HFFc6 (cell line): ENCODE measurements around the gene FHL3. TPM values are rescaled to one million over a fixed set of nuclear protein-coding genes. Genes with fewer than 3 reads are reported as not detected.

ENCODE experiments used
- DNase-seq: peaks from one replicate; pipeline ENCODE4 v3.0.0-alpha.2; 2018
- H3K27ac Mint-ChIP-seq: 2 replicates; pipeline ENCODE4 v1.8.0; 2020; ENCODE audit warnings: mild to moderate bottlenecking, mixed read lengths
- H3K27me3 Mint-ChIP-seq: 2 replicates; pipeline ENCODE4 v1.8.0; 2021; ENCODE audit warnings: mild to moderate bottlenecking, moderate library complexity, mixed read lengths; ENCODE audit not compliant: insufficient read depth
- H3K36me3 Mint-ChIP-seq: 2 replicates; pipeline ENCODE4 v1.8.0; 2021; ENCODE audit warnings: low read depth, mixed read lengths
- H3K4me1 Mint-ChIP-seq: 2 replicates; pipeline ENCODE4 v1.8.0; 2020; ENCODE audit warnings: low read depth, mixed read lengths
- H3K4me3 Mint-ChIP-seq: 2 replicates; pipeline ENCODE4 v1.8.0; 2020; ENCODE audit warnings: mild to moderate bottlenecking, moderate library complexity, mixed read lengths
- H3K9me3 Mint-ChIP-seq: 2 replicates; pipeline ENCODE4 v1.8.0; 2020; ENCODE audit warnings: mild to moderate bottlenecking, mixed read lengths
- total RNA-seq, 6 experiments: library from RNA; stranded (reverse); fragmentation: NEBNext Ultra II Directional; extraction: Animal tissue kit (Norgen Biotek cat#: 25700); gene quantifications; 2 replicates in 1 of 6; 3 replicates in 5 of 6; pipeline ENCODE4 v1.2.3, GENCODE V29; 2021
- TF ChIP-seq, protein P1 (sequence below): fragments of 200-600 bp; sonication (generic); IDR thresholded peaks from 2 replicates; pipeline ENCODE4 v1.5.0; 2021; ENCODE audit warnings: antibody characterized with exemption, mild to moderate bottlenecking

Gene FHL3
- total RNA-seq, 6 experiments from 2014 or later = 29.4 to 40.9 (median 33.2) TPM

DNA sequence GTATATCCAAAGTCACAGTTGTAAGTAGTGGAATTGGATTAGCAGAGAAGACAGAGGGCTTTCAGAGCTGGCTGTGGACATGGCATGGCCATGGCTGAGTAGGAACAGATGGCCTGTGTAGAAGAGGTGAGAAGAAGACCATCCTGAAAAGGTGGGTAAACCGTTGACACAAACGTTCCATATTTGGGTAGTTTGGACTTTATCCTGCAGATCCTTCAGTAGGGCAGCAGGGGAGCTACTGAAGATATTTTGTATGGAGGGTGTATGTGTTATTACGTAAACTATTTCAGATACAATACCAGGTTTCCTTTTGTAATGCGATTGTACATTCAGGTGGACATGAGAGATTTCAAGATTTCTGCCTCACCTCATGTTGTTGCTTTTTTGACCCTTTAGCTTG, 8.9 kb upstream of the FHL3 start:
- Mint-ChIP-seq H3K27me3 (peaks cover 4% of the 10 kb centered on the region; the same call in 1 of the 2 replicates), H3K9me3 (no peaks in the 10 kb centered on the region), H3K4me3 (peak overlapping the region; percentile 99), H3K36me3 (peaks cover 22% of the 10 kb centered on the region), H3K27ac (peak overlapping the region; percentile 98), H3K4me1 (peaks cover 28% of the 10 kb centered on the region)
- TF ChIP-seq, protein P1, sequence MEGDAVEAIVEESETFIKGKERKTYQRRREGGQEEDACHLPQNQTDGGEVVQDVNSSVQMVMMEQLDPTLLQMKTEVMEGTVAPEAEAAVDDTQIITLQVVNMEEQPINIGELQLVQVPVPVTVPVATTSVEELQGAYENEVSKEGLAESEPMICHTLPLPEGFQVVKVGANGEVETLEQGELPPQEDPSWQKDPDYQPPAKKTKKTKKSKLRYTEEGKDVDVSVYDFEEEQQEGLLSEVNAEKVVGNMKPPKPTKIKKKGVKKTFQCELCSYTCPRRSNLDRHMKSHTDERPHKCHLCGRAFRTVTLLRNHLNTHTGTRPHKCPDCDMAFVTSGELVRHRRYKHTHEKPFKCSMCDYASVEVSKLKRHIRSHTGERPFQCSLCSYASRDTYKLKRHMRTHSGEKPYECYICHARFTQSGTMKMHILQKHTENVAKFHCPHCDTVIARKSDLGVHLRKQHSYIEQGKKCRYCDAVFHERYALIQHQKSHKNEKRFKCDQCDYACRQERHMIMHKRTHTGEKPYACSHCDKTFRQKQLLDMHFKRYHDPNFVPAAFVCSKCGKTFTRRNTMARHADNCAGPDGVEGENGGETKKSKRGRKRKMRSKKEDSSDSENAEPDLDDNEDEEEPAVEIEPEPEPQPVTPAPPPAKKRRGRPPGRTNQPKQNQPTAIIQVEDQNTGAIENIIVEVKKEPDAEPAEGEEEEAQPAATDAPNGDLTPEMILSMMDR = peak; percentile 52
- DNase-seq = no peak

DNA sequence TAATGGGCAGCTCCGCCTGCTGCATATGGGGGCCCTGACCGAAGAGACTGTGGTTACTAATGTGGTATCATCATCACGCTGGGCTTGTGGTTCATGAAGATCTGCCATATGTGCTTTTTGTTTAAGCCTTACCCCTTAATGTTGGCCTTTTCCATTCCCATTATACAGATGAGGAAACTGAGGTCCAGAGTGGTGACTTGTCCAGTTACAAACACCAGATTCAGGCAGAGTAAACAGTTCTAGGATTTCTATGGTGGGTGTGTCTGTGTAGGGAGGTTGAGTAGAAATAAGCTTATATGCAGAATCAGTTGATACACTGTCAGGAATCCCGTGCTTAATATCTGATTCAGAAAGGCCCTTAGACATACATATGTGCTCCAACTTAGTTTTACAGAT, 7.9 kb upstream of the FHL3 start:
- TF ChIP-seq, protein P1 = no peak
- peaks cover 4% of the 10 kb centered on the region; the same call in 1 of the 2 replicates for H3K27me3 Mint-ChIP-seq
- peaks cover 14% of the 10 kb centered on the region for H3K36me3 Mint-ChIP-seq
- H3K27ac Mint-ChIP-seq = peak overlapping the region; percentile 98
- H3K4me3 Mint-ChIP-seq = peak overlapping the region; percentile 99
- no peaks in the 10 kb centered on the region for H3K9me3 Mint-ChIP-seq
- no peak for DNase-seq
- H3K4me1 Mint-ChIP-seq = peaks cover 32% of the 10 kb centered on the region

DNA sequence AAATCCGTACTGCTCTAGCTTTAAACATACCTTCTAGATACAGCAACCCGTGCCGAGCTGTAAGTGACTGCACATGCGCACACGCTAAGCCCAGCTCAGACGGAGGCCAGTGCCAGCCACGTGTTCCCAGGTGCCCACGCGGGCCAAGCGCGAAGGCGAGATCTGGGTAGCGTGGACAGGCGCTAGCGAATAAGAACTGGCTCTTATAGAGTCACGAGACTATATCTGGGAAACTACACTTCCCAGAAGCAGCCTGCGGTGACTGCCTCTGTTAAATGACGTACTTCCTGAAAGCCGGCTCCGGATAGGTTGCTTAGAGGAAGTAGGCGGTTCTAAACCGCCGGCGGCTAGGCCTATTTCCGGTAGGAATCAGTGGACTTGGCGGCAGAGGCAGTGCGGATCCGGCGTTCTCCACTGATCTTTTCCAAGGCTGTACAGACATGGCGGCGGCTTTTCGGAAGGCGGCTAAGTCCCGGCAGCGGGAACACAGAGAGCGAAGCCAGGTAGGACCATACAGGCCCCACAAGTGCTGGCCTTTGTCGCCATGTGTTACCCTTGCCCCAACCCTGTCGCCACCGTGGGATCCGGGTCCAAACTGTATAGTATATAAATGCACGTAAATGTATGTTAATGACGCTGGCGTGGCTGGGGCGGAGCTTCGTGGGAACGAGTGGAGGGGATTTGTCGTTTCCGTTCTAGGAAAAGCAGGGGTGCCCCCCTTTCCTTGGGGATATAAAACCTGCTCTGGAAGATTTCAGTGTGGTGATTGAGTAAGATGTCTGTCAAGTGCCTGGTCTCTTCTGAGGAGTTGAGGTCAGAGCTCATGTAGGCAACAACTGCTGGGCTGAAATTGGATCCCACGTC, 7.3 kb upstream of the FHL3 start, which contains the start of gene UTP11:
TSS of gene UTP11 (plus strand) at position 372 of the 864 bp plus-strand sequence. CDS start at position 441, 69 bp downstream.
- H3K27ac Mint-ChIP-seq = peak within 1 kb of the TSS; percentile 98
- peaks cover 32% of the 10 kb centered on the region for H3K4me1 Mint-ChIP-seq
- H3K27me3 Mint-ChIP-seq = peaks cover 4% of the 10 kb centered on the region; the same call in 1 of the 2 replicates
- TF ChIP-seq, protein P1 = no peak
- H3K4me3 Mint-ChIP-seq = peak within 1 kb of the TSS; percentile 99
- peak; percentile 99 for DNase-seq
- H3K9me3 Mint-ChIP-seq = no peaks in the 10 kb centered on the region
- peaks cover 12% of the 10 kb centered on the region for H3K36me3 Mint-ChIP-seq

DNA sequence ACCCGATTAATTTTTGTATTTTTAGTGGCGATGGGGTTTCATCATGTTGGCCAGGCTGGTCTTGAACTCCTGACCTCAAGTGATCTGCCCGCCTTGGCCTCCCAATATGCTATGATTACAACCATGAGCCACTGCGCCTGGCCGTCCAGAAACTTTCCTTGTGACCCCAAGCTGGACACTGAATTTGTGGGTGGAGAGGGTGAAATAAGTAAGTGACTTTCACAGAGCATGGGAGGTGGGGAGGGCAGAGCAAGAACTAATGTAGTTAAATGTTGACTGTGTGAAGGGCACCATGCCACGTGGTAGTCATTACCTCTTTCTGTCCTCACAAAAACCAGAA, 4.5 kb upstream of the FHL3 start:
- Mint-ChIP-seq H3K4me1 (peaks cover 26% of the 10 kb centered on the region), H3K4me3 (no peak overlapping the region), H3K27ac (peak overlapping the region; percentile 91; the same call in 1 of the 2 replicates), H3K27me3 (peaks cover 4% of the 10 kb centered on the region; the same call in 1 of the 2 replicates), H3K36me3 (peaks cover 10% of the 10 kb centered on the region), H3K9me3 (no peaks in the 10 kb centered on the region)
- TF ChIP-seq, protein P1 = no peak
- DNase-seq = no peak

DNA sequence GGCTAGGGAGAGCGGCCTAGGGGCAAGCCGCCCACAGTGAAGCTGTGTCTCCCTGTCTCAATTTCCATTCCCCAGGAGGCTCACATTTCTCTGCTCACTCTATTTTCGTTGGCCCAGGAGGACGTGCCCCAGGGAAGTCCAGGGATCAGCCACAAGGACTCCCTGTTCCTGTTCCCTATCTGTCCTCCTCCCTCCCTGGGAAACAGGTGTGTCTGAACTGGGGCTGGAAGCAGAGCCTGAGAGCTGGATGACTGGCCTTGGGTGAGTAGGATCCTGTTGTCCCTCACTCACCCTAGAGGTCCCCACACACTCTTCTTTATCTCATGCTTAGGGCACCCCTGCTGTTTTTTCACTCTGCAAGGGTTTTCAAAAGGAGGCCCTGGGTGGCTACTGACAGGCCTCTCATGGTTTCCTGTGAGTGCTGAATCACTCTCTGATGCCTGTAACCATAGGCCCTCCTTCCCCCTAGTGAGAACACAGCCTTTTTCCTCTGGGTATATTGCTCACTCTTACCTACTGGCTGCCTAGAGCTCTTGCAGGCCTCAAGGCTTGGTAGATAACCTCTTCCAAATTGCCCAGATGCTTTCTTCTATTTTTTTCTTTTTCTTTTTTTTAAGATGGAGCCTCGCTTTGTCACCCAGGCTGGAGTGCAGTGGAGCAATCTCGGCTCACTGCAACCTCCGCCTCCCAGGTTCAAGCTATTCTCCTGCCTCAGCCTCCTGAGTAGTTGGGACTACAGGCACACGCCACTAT, 4.0 kb upstream of the FHL3 start:
- peak; percentile 56 for DNase-seq

More for the DNA sequence above, 4.0 kb upstream of the FHL3 start:
- no peaks in the 10 kb centered on the region for H3K9me3 Mint-ChIP-seq
- H3K4me3 Mint-ChIP-seq = no peak overlapping the region
- peak overlapping the region; percentile 91 for H3K27ac Mint-ChIP-seq
- H3K36me3 Mint-ChIP-seq = peaks cover 10% of the 10 kb centered on the region
- H3K4me1 Mint-ChIP-seq = peaks cover 30% of the 10 kb centered on the region
- TF ChIP-seq, protein P1 = no peak
- peaks cover 4% of the 10 kb centered on the region; the same call in 1 of the 2 replicates for H3K27me3 Mint-ChIP-seq
